ENCODE measurements around the gene KIF5A. TPM values are rescaled to one million over a fixed set of nuclear protein-coding genes. Genes with fewer than 3 reads are reported as not detected.

KIF5A gene
- total RNA-seq, 1 donor, result 0.36 TPM

- Histone ChIP-seq H4K20me1 (ENCODE audit: insufficient read depth, low read length) (peaks cover 47% of the 10 kb centered on the region), H3K9me3 (ENCODE audit: low read depth, low read length) (no peaks in the 10 kb centered on the region), H3K79me2 (ENCODE audit: insufficient read depth, low read length) (peaks cover 68% of the 10 kb centered on the region), H3K4me2 (ENCODE audit: insufficient read depth, low read length) (peak within 1 kb of the TSS; percentile 96), H3K4me1 (ENCODE audit: insufficient read depth, low read length) (peaks cover 52% of the 10 kb centered on the region), H3K27me3 (ENCODE audit: insufficient read depth, low read length) (no peaks in the 10 kb centered on the region), H2AFZ (ENCODE audit: low read length) (peak within 1 kb of the TSS; percentile 83), H3K27ac (ENCODE audit: low read depth, low read length) (peak within 1 kb of the TSS; percentile 96), H3K36me3 (ENCODE audit: insufficient read depth, low read length) (peaks cover 37% of the 10 kb centered on the region), H3K4me3 (ENCODE audit: insufficient read depth, low read length) (peak within 1 kb of the TSS; percentile 77)
- DNase-seq (ENCODE audit: insufficient read length, low spot score, missing footprints), result peak; percentile 100
- TF ChIP-seq, protein P1, sequence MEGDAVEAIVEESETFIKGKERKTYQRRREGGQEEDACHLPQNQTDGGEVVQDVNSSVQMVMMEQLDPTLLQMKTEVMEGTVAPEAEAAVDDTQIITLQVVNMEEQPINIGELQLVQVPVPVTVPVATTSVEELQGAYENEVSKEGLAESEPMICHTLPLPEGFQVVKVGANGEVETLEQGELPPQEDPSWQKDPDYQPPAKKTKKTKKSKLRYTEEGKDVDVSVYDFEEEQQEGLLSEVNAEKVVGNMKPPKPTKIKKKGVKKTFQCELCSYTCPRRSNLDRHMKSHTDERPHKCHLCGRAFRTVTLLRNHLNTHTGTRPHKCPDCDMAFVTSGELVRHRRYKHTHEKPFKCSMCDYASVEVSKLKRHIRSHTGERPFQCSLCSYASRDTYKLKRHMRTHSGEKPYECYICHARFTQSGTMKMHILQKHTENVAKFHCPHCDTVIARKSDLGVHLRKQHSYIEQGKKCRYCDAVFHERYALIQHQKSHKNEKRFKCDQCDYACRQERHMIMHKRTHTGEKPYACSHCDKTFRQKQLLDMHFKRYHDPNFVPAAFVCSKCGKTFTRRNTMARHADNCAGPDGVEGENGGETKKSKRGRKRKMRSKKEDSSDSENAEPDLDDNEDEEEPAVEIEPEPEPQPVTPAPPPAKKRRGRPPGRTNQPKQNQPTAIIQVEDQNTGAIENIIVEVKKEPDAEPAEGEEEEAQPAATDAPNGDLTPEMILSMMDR (IDR thresholded peaks at IDR 0.05; ENCODE audit: extremely low read depth, low read depth, low read length), result no peak
Measured at GRCh38 chr12:57522011-57522886, 27.6 kb upstream of the KIF5A start, which contains the start of gene MBD6. TSS of gene MBD6 (plus strand) at chr12:57522824. CDS start at chr12:57524304, 1,480 bp downstream.

DNA sequence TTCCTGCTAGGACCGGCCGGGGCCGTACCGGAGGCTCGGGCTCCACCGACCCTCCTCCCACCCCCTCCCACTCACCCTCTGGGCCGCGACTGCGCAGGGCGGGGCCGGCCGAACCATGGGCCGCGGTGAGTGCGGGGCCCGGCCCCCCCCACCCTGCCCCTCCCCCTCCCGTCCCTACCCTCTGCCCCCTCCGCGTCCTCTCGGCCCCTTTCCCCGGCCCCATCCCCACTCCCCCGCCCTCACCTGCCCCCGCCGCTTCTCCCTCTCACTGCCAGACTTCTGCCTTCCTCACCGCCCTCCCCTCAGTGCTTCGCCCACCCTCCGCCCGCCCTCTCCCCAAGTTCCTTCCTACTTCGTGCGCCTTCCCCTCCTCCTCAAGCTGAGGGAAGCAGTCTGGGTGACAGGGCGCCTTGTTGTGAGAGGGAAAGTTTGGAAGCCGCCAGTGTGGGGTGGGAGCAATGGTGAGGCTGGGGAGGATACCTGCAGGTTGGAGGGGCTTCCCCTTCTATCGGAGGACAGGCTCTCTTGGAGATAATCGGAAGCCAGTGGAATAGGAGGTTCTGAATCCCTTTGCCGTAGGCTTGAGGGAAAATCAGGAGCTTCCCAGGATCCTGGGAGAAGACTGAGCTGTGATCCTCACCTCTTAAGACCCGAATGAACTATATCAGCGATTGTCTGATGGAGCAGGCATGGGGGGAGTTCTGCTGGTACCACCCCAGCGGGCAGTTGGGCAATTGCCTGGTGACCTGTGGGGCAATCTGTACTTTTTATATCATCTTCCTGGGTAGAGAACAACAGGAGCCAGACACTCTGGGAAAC, 26.7 kb upstream of the KIF5A start:
- H3K4me3 ChIP-seq (ENCODE audit: insufficient read depth, low read length), result peak overlapping the region; percentile 77
- peaks cover 66% of the 10 kb centered on the region for H3K79me2 ChIP-seq (ENCODE audit: insufficient read depth, low read length)
- no peaks in the 10 kb centered on the region for H3K9me3 ChIP-seq (ENCODE audit: low read depth, low read length)
- H3K27me3 ChIP-seq (ENCODE audit: insufficient read depth, low read length), result no peaks in the 10 kb centered on the region
- peak overlapping the region; percentile 14 for H2AFZ ChIP-seq (ENCODE audit: low read length)
- peaks cover 47% of the 10 kb centered on the region for H4K20me1 ChIP-seq (ENCODE audit: insufficient read depth, low read length)
- peak; percentile 90 for DNase-seq (ENCODE audit: insufficient read length, low spot score, missing footprints)
- TF ChIP-seq, protein P1 (IDR thresholded peaks at IDR 0.05; ENCODE audit: extremely low read depth, low read depth, low read length), result no peak
- peaks cover 43% of the 10 kb centered on the region for H3K4me1 ChIP-seq (ENCODE audit: insufficient read depth, low read length)
- H3K27ac ChIP-seq (ENCODE audit: low read depth, low read length), result peak overlapping the region; percentile 75
- peak overlapping the region; percentile 96 for H3K4me2 ChIP-seq (ENCODE audit: insufficient read depth, low read length)
- H3K36me3 ChIP-seq (ENCODE audit: insufficient read depth, low read length), result peaks cover 37% of the 10 kb centered on the region

- Histone ChIP-seq H3K27me3 (ENCODE audit: insufficient read depth, low read length) (no peaks in the 10 kb centered on the region), H3K4me2 (ENCODE audit: insufficient read depth, low read length) (peak overlapping the region; percentile 96), H3K27ac (ENCODE audit: low read depth, low read length) (peak overlapping the region; percentile 75), H2AFZ (ENCODE audit: low read length) (no peak overlapping the region), H3K79me2 (ENCODE audit: insufficient read depth, low read length) (peaks cover 58% of the 10 kb centered on the region), H3K36me3 (ENCODE audit: insufficient read depth, low read length) (peaks cover 38% of the 10 kb centered on the region), H3K9me3 (ENCODE audit: low read depth, low read length) (no peaks in the 10 kb centered on the region), H4K20me1 (ENCODE audit: insufficient read depth, low read length) (peaks cover 41% of the 10 kb centered on the region), H3K4me1 (ENCODE audit: insufficient read depth, low read length) (peaks cover 35% of the 10 kb centered on the region), H3K4me3 (ENCODE audit: insufficient read depth, low read length) (peak overlapping the region; percentile 77)
- DNase-seq (ENCODE audit: insufficient read length, low spot score, missing footprints), result peak; percentile 91
- TF ChIP-seq, protein P1 (IDR thresholded peaks at IDR 0.05; ENCODE audit: extremely low read depth, low read depth, low read length), result no peak
Measured at GRCh38 chr12:57523706-57524614, 25.9 kb upstream of the KIF5A start.
